PC-9 (cell line): ENCODE results near the gene FAM120B. TPM values are rescaled to one million over a fixed set of nuclear protein-coding genes. Genes with fewer than 3 reads are reported as not detected.

Source experiments
- BruUV-seq: library from RNA; stranded (reverse); fragments of 400-500 nt; replicated peaks from 2 replicates; lab custom pipeline; 2021; lab: Mats Ljungman, UMichigan
- CTCF ChIA-PET: fragments of 300-600 bp; sonication (Branson Sonifier 250); formaldehyde crosslinking; loops from one replicate; lab custom pipeline; 2022; ENCODE audit warnings: antibody characterized with exemption; lab: Charles Lee
- POLR2A ChIA-PET: fragments of 300-600 bp; sonication (Branson Sonifier 250); formaldehyde crosslinking; loops from one replicate; lab custom pipeline; 2022; ENCODE audit warnings: antibody characterized with exemption; ENCODE audit not compliant: unreplicated experiment; lab: Charles Lee
- DNase-seq, 2 experiments: peaks; one replicate each; pipeline versions ENCODE4 v3.0.0 to v3.0.0-alpha.2; 2015 to 2022; ENCODE audit warnings: mixed read lengths in 1 of 2
- H2AFZ ChIP-seq: fragments of 200-600 bp; sonication (generic); 2 replicates; pipeline ENCODE4 v1.8.1; 2017; ENCODE audit warnings: antibody characterized with exemption
- H3F3A ChIP-seq: fragments of 200-600 bp; sonication (generic); 2 replicates; pipeline ENCODE4 v1.8.1; 2017; ENCODE audit warnings: antibody characterized with exemption, mild to moderate bottlenecking, low read depth; ENCODE audit not compliant: insufficient read depth
- H3K27ac ChIP-seq: fragments of 200-600 bp; sonication (generic); 2 replicates; pipeline ENCODE4 v1.6.1; 2016; ENCODE audit warnings: mixed run types
- H3K27me3 ChIP-seq: fragments of 200-600 bp; sonication (generic); 2 replicates; pipeline ENCODE4 v1.6.1; 2016; ENCODE audit warnings: low read depth, mixed run types; ENCODE audit not compliant: insufficient read depth
- H3K36me3 ChIP-seq: fragments of 200-600 bp; sonication (generic); 2 replicates; pipeline ENCODE4 v1.6.1; 2016; ENCODE audit warnings: low read depth, mixed run types
- H3K4me1 ChIP-seq: fragments of 200-600 bp; sonication (generic); replicated peaks from 2 replicates; pipeline ENCODE4 v1.6.1; 2016; ENCODE audit warnings: mixed run types; ENCODE audit not compliant: insufficient read depth
- H3K4me2 ChIP-seq: fragments of 200-600 bp; sonication (generic); 2 replicates; pipeline ENCODE4 v1.6.1; 2017; ENCODE audit warnings: mixed run types
- H3K4me3 ChIP-seq: fragments of 200-600 bp; sonication (generic); 2 replicates; pipeline ENCODE4 v1.6.1; 2016; ENCODE audit warnings: mixed run types
- H3K79me2 ChIP-seq: fragments of 200-600 bp; sonication (generic); 2 replicates; pipeline ENCODE4 v1.6.1; 2017; ENCODE audit warnings: low read depth, mixed run types
- H3K9me2 ChIP-seq: fragments of 200-600 bp; sonication (generic); 2 replicates; pipeline ENCODE4 v1.8.1; 2017; ENCODE audit warnings: mild to moderate bottlenecking; ENCODE audit not compliant: insufficient read depth
- H3K9me3 ChIP-seq: fragments of 200-600 bp; sonication (generic); 2 replicates; pipeline ENCODE4 v1.8.1; 2016; ENCODE audit warnings: low read depth; ENCODE audit not compliant: insufficient read depth
- H4K20me1 ChIP-seq: fragments of 200-600 bp; sonication (generic); 2 replicates; pipeline ENCODE4 v1.8.1; 2017; ENCODE audit not compliant: insufficient read depth
- CTCF ChIP-seq: fragments of 200-600 bp; sonication (generic); conservative IDR thresholded peaks from 2 replicates; pipeline ENCODE4 v1.6.1; 2017; ENCODE audit warnings: mixed run types, antibody characterized with exemption, mild to moderate bottlenecking, moderate library complexity
- EZH2 ChIP-seq: fragments of 200-600 bp; sonication (generic); IDR thresholded peaks from 2 replicates; pipeline ENCODE4 v1.8.0; 2017; ENCODE audit warnings: antibody characterized with exemption, low read depth
- intact Hi-C: fragments of 100-400 bp; cut with micrococcal nuclease; formaldehyde crosslinking; loops from one replicate; pipeline ENCODE4 v1.10.0; 2022; ENCODE audit not compliant: unreplicated experiment
- total RNA-seq: library from RNA; stranded (reverse); gene quantifications from 2 replicates; pipeline ENCODE4 v1.2.3, GENCODE V29; 2021

FAM120B gene
- total RNA-seq, 1 experiment from 2014 or later = 14.3 TPM

DNA sequence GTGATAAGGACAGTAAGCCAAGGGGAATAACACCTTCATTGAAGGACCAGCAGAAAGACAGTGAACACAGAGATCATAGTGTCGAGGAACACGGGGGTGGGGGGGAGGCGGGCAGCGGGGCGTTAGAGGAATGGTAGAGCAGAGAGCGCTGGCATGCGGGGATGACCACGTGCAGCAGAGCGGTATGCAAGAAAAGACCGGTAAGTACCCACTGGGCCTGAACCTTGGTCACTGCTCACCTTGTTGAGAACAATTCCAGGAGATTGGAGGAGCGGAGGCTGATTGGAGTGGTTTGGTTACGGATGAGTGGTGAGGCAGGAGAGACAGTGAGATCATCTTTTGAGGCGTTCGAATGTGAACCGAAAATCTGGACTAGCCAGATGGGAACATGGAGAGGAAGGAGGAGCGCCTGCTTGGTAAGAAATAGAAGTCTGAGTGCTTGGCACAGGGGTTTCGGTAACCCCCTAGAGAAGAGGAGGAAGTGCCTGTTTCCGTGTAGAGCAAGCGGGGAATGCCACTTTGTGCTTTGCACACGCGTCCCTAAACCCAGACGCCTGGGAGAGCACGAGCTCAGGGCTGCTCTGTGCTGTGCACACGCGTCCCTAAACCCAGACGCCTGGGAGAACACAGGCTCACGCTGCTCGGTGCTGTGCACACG lies 70.0 kb downstream of the FAM120B start:
- POLR2A ChIA-PET = no interaction called here
- H3K9me2 ChIP-seq = no peaks in the 10 kb centered on the region
- H3K4me2 ChIP-seq = no peak overlapping the region
- TF ChIP-seq CTCF (no peak), EZH2 (no peak)
- no peaks in the 10 kb centered on the region for H3K9me3 ChIP-seq
- no peaks in the 10 kb centered on the region for H3F3A ChIP-seq
- intact Hi-C loops = no loop called here
- no peak overlapping the region for H2AFZ ChIP-seq
- H3K79me2 ChIP-seq = no peaks in the 10 kb centered on the region
- H3K4me1 ChIP-seq = peaks cover 8% of the 10 kb centered on the region
- no peaks in the 10 kb centered on the region for H4K20me1 ChIP-seq
- no peak overlapping the region for H3K4me3 ChIP-seq
- H3K27me3 ChIP-seq = no peaks in the 10 kb centered on the region
- no peak overlapping the region for H3K27ac ChIP-seq
- BruUV-seq = no TSS peak
- CTCF ChIA-PET = no interaction called here
- H3K36me3 ChIP-seq = no peaks in the 10 kb centered on the region; the same call in 1 of the 2 replicates
- no peak for DNase-seq

GRCh38 chr6:170378502-170378901 lies 71.9 kb downstream of the FAM120B start:
- H3K4me1 ChIP-seq = no peaks in the 10 kb centered on the region
- H3K4me3 ChIP-seq = no peak overlapping the region
- no peaks in the 10 kb centered on the region for H3K79me2 ChIP-seq
- no TSS peak for BruUV-seq
- no peaks in the 10 kb centered on the region for H3F3A ChIP-seq
- no peaks in the 10 kb centered on the region for H4K20me1 ChIP-seq
- intact Hi-C loops = no loop called here
- no peak overlapping the region for H2AFZ ChIP-seq
- no peak overlapping the region for H3K27ac ChIP-seq
- no peaks in the 10 kb centered on the region for H3K9me3 ChIP-seq
- no peaks in the 10 kb centered on the region; the same call in 1 of the 2 replicates for H3K36me3 ChIP-seq
- no peaks in the 10 kb centered on the region for H3K27me3 ChIP-seq
- CTCF ChIA-PET = no interaction called here
- no peak overlapping the region for H3K4me2 ChIP-seq
- no peaks in the 10 kb centered on the region; the same call in 1 of the 2 replicates for H3K9me2 ChIP-seq
- TF ChIP-seq EZH2 (no peak), CTCF (no peak)
- no peak for DNase-seq
- POLR2A ChIA-PET = no interaction called here

- H3K4me3 ChIP-seq = no peak overlapping the region
- H4K20me1 ChIP-seq = no peaks in the 10 kb centered on the region
- no peak for DNase-seq
- H3K27ac ChIP-seq = no peak overlapping the region
- ChIA-PET CTCF (no interaction called here), POLR2A (no interaction called here)
- intact Hi-C loops = no loop called here
- H3K27me3 ChIP-seq = no peaks in the 10 kb centered on the region
- H3K4me2 ChIP-seq = no peak overlapping the region
- H3K9me2 ChIP-seq = no peaks in the 10 kb centered on the region; the same call in 1 of the 2 replicates
- no peaks in the 10 kb centered on the region for H3K9me3 ChIP-seq
- no peaks in the 10 kb centered on the region for H3F3A ChIP-seq
- no TSS peak for BruUV-seq
- no peaks in the 10 kb centered on the region for H3K36me3 ChIP-seq
- no peak overlapping the region for H2AFZ ChIP-seq
- no peak for TF ChIP-seq EZH2
- no peak for TF ChIP-seq CTCF
- H3K79me2 ChIP-seq = no peaks in the 10 kb centered on the region
- H3K4me1 ChIP-seq = no peaks in the 10 kb centered on the region
Measured at GRCh38 chr6:170381562-170381961, 75.0 kb downstream of the FAM120B start.
